Esophagus squamous epithelium (tissue), 5 donors: ENCODE data around the gene GYPE. TPM values are rescaled to one million over a fixed set of nuclear protein-coding genes. Genes with fewer than 3 reads are reported as not detected.
A peak's percentile ranks its signal among the peaks of the same experiment; 100 is the strongest.
"Not testable (repeated sequence)": the region's sequence is repeated elsewhere in the genome, so short reads cannot be mapped to it uniquely, and the experiment has no call there.

Experiments
- DNase-seq: peaks from one replicate; lab custom pipeline; 2025; lab: John Stamatoyannopoulos, UW
- H3K27ac ChIP-seq, 4 donors: fragments of 200-600 bp; sonication (generic); one replicate each; pipeline ENCODE4 v1.5.1; 2016 to 2019; ENCODE audit warnings: mild to moderate bottlenecking in 1 of 4
- H3K27me3 ChIP-seq, 4 donors: fragments of 200-600 bp; sonication (generic); 1 replicate in 3 of 4; 2 replicates in 1 of 4; pipeline versions ENCODE4 v1.5.1 to v1.6.0; 2017 to 2021; ENCODE audit warnings: antibody characterized with exemption in 1 of 4
- H3K36me3 ChIP-seq, 3 donors: fragments of 200-600 bp; sonication (generic); one replicate each; pipeline ENCODE4 v1.5.1; 2016 to 2019
- H3K4me1 ChIP-seq, 3 donors: fragments of 200-600 bp; sonication (generic); one replicate each; pipeline ENCODE4 v1.5.1; 2017 to 2019
- H3K4me3 ChIP-seq, 4 donors: fragments of 200-600 bp; sonication (generic); 1 replicate in 3 of 4; 2 replicates in 1 of 4; pipeline ENCODE4 v1.5.1; 2016 to 2019; ENCODE audit warnings: mild to moderate bottlenecking in 2 of 4, moderate library complexity in 1 of 4
- H3K9me3 ChIP-seq, 3 donors: fragments of 200-600 bp; sonication (generic); one replicate each; pipeline ENCODE4 v1.5.1; 2016 to 2019
- CTCF ChIP-seq, 6 experiments: fragments of 450-650 bp in 4 of 6; fragments of 200-600 bp in 2 of 6; sonication (generic) in 2 of 6; IDR thresholded peaks; one replicate each; pipeline ENCODE4 v1.5.1; 2016 to 2019; ENCODE audit warnings: antibody characterized with exemption in 6 of 6, mild to moderate bottlenecking in 4 of 6, moderate library complexity in 4 of 6
- POLR2A ChIP-seq, 4 donors: fragments of 450-650 bp; IDR thresholded peaks; one replicate each; pipeline ENCODE4 v1.6.1; 2017; ENCODE audit warnings: antibody characterized with exemption in 4 of 4, mild to moderate bottlenecking in 4 of 4, moderate library complexity in 3 of 4
- WGBS, 2 donors: methylation state at CpG; one replicate each; pipeline ENCODE4 v1.1.5; 2018; 5-methylcytosine and 5-hydroxymethylcytosine counted together
- intact Hi-C: fragments of 100-400 bp; cut with DNase I; formaldehyde crosslinking; loops from one replicate; pipeline ENCODE4 v1.15.0; 2022
- total RNA-seq, 4 donors: library from RNA; depleted of rRNA; stranded (reverse); fragments of >200 nt; gene quantifications; one replicate each; pipeline ENCODE4 v1.1.0, GENCODE V29; 2016
- donor health status: DM: yes; HTN: yes; CAD: no.

The GYPE gene
- not detected for total RNA-seq

- H3K4me1 ChIP-seq, H3K27ac ChIP-seq, H3K36me3 ChIP-seq, H3K9me3 ChIP-seq, intact Hi-C loops, H3K27me3 ChIP-seq, H3K4me3 ChIP-seq, DNase-seq: not testable (repeated sequence)
- WGBS, 2 donors, result 86 to 92% methylated on average over 2 of the region's 2 CpGs
Measured at GRCh38 chr4:143905440-143905839, at the start of gene GYPE. Gene GYPE, minus strand, starts transcription at chr4:143905559. Its CDS starts 52 bp downstream, at chr4:143905507.

GRCh38 chr4:143951458-143951972, 46.2 kb upstream of the GYPE start:
- DNase-seq, intact Hi-C loops, H3K9me3 ChIP-seq, H3K4me3 ChIP-seq, H3K27ac ChIP-seq, H3K27me3 ChIP-seq, H3K4me1 ChIP-seq, H3K36me3 ChIP-seq: not testable (repeated sequence)

GRCh38 chr4:143950967-143951366, 45.6 kb upstream of the GYPE start:
- H3K4me3 ChIP-seq, H3K9me3 ChIP-seq, H3K27ac ChIP-seq, H3K36me3 ChIP-seq, DNase-seq, intact Hi-C loops, H3K27me3 ChIP-seq, H3K4me1 ChIP-seq: not testable (repeated sequence)
- 88 to 90% methylated on average over 4 of the region's 4 CpGs for WGBS, 2 donors

GRCh38 chr4:143950185-143950584, 44.8 kb upstream of the GYPE start:
- H3K27me3 ChIP-seq, H3K4me1 ChIP-seq, H3K27ac ChIP-seq, H3K9me3 ChIP-seq, DNase-seq, H3K4me3 ChIP-seq, H3K36me3 ChIP-seq, intact Hi-C loops: not testable (repeated sequence)
- WGBS, 2 donors, result 43 to 88% methylated on average over 1 of the region's 1 CpG

GRCh38 chr4:143947493-143947892, 42.1 kb upstream of the GYPE start:
- H3K36me3 ChIP-seq, H3K27me3 ChIP-seq, H3K9me3 ChIP-seq, DNase-seq, intact Hi-C loops, H3K4me1 ChIP-seq, H3K4me3 ChIP-seq, H3K27ac ChIP-seq: not testable (repeated sequence)
- 25 to 43% methylated on average over 1 of the region's 1 CpG for WGBS, 2 donors

GRCh38 chr4:143940708-143941107, 35.3 kb upstream of the GYPE start:
- H3K4me1 ChIP-seq, H3K4me3 ChIP-seq: not testable (repeated sequence)
- WGBS, 2 donors, result 58% methylated on average over 2 of the region's 2 CpGs

GRCh38 chr4:143939528-143939927, 34.2 kb upstream of the GYPE start:
- no peaks in the 10 kb centered on the region for H3K9me3 ChIP-seq
- intact Hi-C loops, result no loop called here
- no peak overlapping the region for H3K4me3 ChIP-seq
- no peaks in the 10 kb centered on the region for H3K36me3 ChIP-seq
- no peaks in the 10 kb centered on the region for H3K4me1 ChIP-seq
- TF ChIP-seq POLR2A (IDR thresholded peaks at IDR 0.05) (no peak), CTCF (IDR thresholded peaks at IDR 0.05) (no peak)
- DNase-seq, result no peak
- H3K27me3 ChIP-seq, result no peaks in the 10 kb centered on the region
- no peak overlapping the region for H3K27ac ChIP-seq
- 95 to 97% methylated on average over 2 of the region's 2 CpGs for WGBS, 2 donors

More at GRCh38 chr4:143940708-143941107, 35.3 kb upstream of the GYPE start:
- H3K27ac ChIP-seq, DNase-seq, intact Hi-C loops, H3K36me3 ChIP-seq, H3K9me3 ChIP-seq, H3K27me3 ChIP-seq: not testable (repeated sequence)

- WGBS, 2 donors, result 71 to 73% methylated on average over 4 of the region's 4 CpGs
- H3K27me3 ChIP-seq, H3K4me1 ChIP-seq, H3K36me3 ChIP-seq, H3K27ac ChIP-seq, H3K9me3 ChIP-seq, DNase-seq, intact Hi-C loops, H3K4me3 ChIP-seq: not testable (repeated sequence)
Measured at GRCh38 chr4:143938890-143939289, 33.5 kb upstream of the GYPE start.

GRCh38 chr4:143921181-143921580, 15.8 kb upstream of the GYPE start:
- H3K4me1 ChIP-seq, result no peaks in the 10 kb centered on the region
- no peak for DNase-seq
- WGBS, 2 donors, result 66 to 75% methylated on average over 6 of the region's 6 CpGs
- intact Hi-C loops, result no loop called here
- TF ChIP-seq CTCF (IDR thresholded peaks at IDR 0.05), result no peak
- TF ChIP-seq POLR2A (IDR thresholded peaks at IDR 0.05), result no peak
- H3K9me3 ChIP-seq, result no peaks in the 10 kb centered on the region
- no peak overlapping the region for H3K4me3 ChIP-seq
- no peaks in the 10 kb centered on the region for H3K36me3 ChIP-seq
- H3K27ac ChIP-seq, result no peak overlapping the region
- H3K27me3 ChIP-seq, result no peaks in the 10 kb centered on the region

- 91% methylated on average over 5 of the region's 5 CpGs for WGBS, 2 donors
Measured at GRCh38 chr4:143916485-143916884, 11.1 kb upstream of the GYPE start.

GRCh38 chr4:143912478-143912877, 7.1 kb upstream of the GYPE start:
- 62 to 76% methylated on average over 1 of the region's 2 CpGs for WGBS, 2 donors
- H3K4me3 ChIP-seq, result peak overlapping the region in 2 of 4 donors; percentile 40 to 61
- H3K27me3 ChIP-seq, H3K9me3 ChIP-seq, H3K36me3 ChIP-seq, H3K27ac ChIP-seq, H3K4me1 ChIP-seq, DNase-seq, intact Hi-C loops: not testable (repeated sequence)

More at GRCh38 chr4:143916485-143916884, 11.1 kb upstream of the GYPE start:
- DNase-seq, H3K9me3 ChIP-seq, intact Hi-C loops, H3K4me3 ChIP-seq, H3K4me1 ChIP-seq, H3K36me3 ChIP-seq, H3K27me3 ChIP-seq, H3K27ac ChIP-seq: not testable (repeated sequence)
